ENCODE measurements around the gene HAUS7. TPM values are rescaled to one million over a fixed set of nuclear protein-coding genes. Genes with fewer than 3 reads are reported as not detected.

Gene HAUS7
- total RNA-seq, 1 donor from 2014 or later = 13.1 TPM

DNA sequence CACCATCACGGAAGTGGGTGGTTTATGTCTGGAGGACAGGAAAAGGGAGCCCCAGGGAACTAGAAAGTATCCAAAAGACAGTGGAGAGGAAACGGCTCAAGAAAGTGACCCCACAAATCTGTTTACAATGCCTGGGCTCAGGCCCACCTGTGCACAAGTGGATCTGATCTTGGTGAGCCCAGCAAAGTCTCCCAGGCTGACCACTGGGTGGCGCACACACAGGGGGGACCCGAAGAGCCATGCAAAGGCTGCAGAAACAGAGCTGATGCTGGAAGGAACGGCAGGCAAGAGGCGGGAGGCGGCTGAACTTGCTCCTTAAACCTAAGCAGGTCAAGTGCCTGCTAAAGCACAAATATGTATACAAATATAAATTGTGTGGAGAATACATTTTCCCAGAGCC, 9.6 kb downstream of the HAUS7 start:
- peaks cover 30% of the 10 kb centered on the region for H3K9me3 Mint-ChIP-seq

DNA sequence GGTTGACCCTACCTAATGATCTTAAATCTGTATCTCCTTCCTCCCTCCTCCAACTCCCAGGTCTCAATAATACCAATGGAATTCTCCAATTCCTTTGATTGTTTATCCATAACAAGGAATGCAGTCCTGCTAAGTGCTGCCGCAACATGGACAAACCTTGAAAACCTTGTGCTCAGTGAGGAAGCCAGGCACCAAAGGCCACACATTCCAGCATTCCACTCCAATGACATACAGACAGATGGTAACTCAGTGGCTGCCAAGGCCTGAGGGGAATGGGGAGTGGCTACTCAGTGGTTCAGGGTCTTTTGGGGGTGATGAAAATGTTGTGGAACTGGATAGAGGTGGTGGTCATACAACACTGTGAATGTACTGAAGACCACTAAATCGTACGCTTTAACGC, 10.4 kb downstream of the HAUS7 start:
- Histone ChIP-seq H3K27me3 (no peaks in the 10 kb centered on the region), H3K36me3 (no peaks in the 10 kb centered on the region), H2AFZ (replicated peaks) (no peak overlapping the region), H3K79me2 (ENCODE audit: low read depth) (no peaks in the 10 kb centered on the region), H3F3A (ENCODE audit: low read depth) (no peaks in the 10 kb centered on the region), H3K4me2 (no peak overlapping the region), H3K4me3 (no peak overlapping the region), H3K4me1 (no peaks in the 10 kb centered on the region), H3K9ac (no peak overlapping the region), H4K20me1 (ENCODE audit: low read depth) (no peaks in the 10 kb centered on the region), H3K27ac (no peak overlapping the region), H3K9me3 (ENCODE audit: low read depth) (no peaks in the 10 kb centered on the region)
- no peak for DNase-seq (ENCODE audit: low spot score)
- Mint-ChIP-seq H3K27ac (no peak overlapping the region), H3K27me3 (ENCODE audit: insufficient read depth, low read depth) (no peaks in the 10 kb centered on the region), H3K9me3 (peaks cover 30% of the 10 kb centered on the region), H3K4me3 (no peak overlapping the region), H3K4me1 (no peaks in the 10 kb centered on the region), H3K36me3 (peaks cover 9% of the 10 kb centered on the region)
- TF ChIP-seq, protein P1, sequence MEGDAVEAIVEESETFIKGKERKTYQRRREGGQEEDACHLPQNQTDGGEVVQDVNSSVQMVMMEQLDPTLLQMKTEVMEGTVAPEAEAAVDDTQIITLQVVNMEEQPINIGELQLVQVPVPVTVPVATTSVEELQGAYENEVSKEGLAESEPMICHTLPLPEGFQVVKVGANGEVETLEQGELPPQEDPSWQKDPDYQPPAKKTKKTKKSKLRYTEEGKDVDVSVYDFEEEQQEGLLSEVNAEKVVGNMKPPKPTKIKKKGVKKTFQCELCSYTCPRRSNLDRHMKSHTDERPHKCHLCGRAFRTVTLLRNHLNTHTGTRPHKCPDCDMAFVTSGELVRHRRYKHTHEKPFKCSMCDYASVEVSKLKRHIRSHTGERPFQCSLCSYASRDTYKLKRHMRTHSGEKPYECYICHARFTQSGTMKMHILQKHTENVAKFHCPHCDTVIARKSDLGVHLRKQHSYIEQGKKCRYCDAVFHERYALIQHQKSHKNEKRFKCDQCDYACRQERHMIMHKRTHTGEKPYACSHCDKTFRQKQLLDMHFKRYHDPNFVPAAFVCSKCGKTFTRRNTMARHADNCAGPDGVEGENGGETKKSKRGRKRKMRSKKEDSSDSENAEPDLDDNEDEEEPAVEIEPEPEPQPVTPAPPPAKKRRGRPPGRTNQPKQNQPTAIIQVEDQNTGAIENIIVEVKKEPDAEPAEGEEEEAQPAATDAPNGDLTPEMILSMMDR (IDR thresholded peaks at IDR 0.05) = no peak
- TF ChIP-seq EZH2 (IDR thresholded peaks at IDR 0.05) (no peak), EZH2phosphoT487 (IDR thresholded peaks at IDR 0.05) (no peak)

More for the DNA sequence above, 9.6 kb downstream of the HAUS7 start:
- Mint-ChIP-seq H3K27me3 (ENCODE audit: insufficient read depth, low read depth) (no peaks in the 10 kb centered on the region), H3K4me3 (no peak overlapping the region), H3K4me1 (no peaks in the 10 kb centered on the region), H3K36me3 (peaks cover 9% of the 10 kb centered on the region), H3K27ac (no peak overlapping the region)
- H3K36me3 ChIP-seq = no peaks in the 10 kb centered on the region
- H3K9ac ChIP-seq = no peak overlapping the region
- H3F3A ChIP-seq (ENCODE audit: low read depth) = no peaks in the 10 kb centered on the region
- H3K27me3 ChIP-seq = no peaks in the 10 kb centered on the region
- no peaks in the 10 kb centered on the region for H3K9me3 ChIP-seq (ENCODE audit: low read depth)
- H3K79me2 ChIP-seq (ENCODE audit: low read depth) = no peaks in the 10 kb centered on the region
- no peaks in the 10 kb centered on the region for H4K20me1 ChIP-seq (ENCODE audit: low read depth)
- H2AFZ ChIP-seq (replicated peaks) = no peak overlapping the region
- H3K4me2 ChIP-seq = no peak overlapping the region
- no peaks in the 10 kb centered on the region for H3K4me1 ChIP-seq
- H3K27ac ChIP-seq = no peak overlapping the region
- TF ChIP-seq EZH2phosphoT487 (IDR thresholded peaks at IDR 0.05) (no peak), EZH2 (IDR thresholded peaks at IDR 0.05) (no peak)
- TF ChIP-seq, protein P1 (IDR thresholded peaks at IDR 0.05) = peak; percentile 68
- H3K4me3 ChIP-seq = no peak overlapping the region
- peak; percentile 69 for DNase-seq (ENCODE audit: low spot score)

DNA sequence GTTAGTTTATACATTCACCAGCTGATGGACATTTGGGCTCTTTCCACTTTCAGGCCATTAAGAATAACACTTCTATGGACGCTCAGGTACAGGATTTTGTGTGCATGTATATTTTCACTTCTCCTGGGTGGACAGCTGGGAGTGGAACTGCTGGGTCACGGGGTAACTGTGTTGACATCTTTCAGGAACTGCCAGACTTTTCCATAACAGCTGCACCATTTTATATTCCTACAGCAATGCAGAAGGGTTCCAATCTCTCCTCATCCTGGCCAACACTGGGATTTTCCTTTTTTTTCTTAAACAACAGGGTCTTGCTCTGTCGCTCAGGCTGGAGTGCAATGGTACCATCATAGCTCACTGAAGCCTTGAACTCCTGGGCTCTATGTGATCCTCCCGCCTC, 11.9 kb downstream of the HAUS7 start:
- H3K79me2 ChIP-seq (ENCODE audit: low read depth) = no peaks in the 10 kb centered on the region
- H3K27me3 ChIP-seq = no peaks in the 10 kb centered on the region
- H3K4me1 Mint-ChIP-seq = no peaks in the 10 kb centered on the region
- H3F3A ChIP-seq (ENCODE audit: low read depth) = no peaks in the 10 kb centered on the region
- peaks cover 2% of the 10 kb centered on the region for H3K27me3 Mint-ChIP-seq (ENCODE audit: insufficient read depth, low read depth)
- H3K36me3 Mint-ChIP-seq = peaks cover 8% of the 10 kb centered on the region
- no peak for DNase-seq (ENCODE audit: low spot score)
- no peak overlapping the region for H2AFZ ChIP-seq (replicated peaks)
- H3K9ac ChIP-seq = no peak overlapping the region
- no peaks in the 10 kb centered on the region for H3K4me1 ChIP-seq
- no peak overlapping the region for H3K4me2 ChIP-seq
- no peaks in the 10 kb centered on the region for H3K9me3 ChIP-seq (ENCODE audit: low read depth)
- no peaks in the 10 kb centered on the region for H3K36me3 ChIP-seq
- H3K4me3 ChIP-seq = no peak overlapping the region
- H3K4me3 Mint-ChIP-seq = no peak overlapping the region
- H4K20me1 ChIP-seq (ENCODE audit: low read depth) = no peaks in the 10 kb centered on the region
- no peak overlapping the region for H3K27ac ChIP-seq
- TF ChIP-seq EZH2 (IDR thresholded peaks at IDR 0.05) = no peak
- no peak for TF ChIP-seq EZH2phosphoT487 (IDR thresholded peaks at IDR 0.05)
- no peak overlapping the region for H3K27ac Mint-ChIP-seq
- peaks cover 20% of the 10 kb centered on the region for H3K9me3 Mint-ChIP-seq

DNA sequence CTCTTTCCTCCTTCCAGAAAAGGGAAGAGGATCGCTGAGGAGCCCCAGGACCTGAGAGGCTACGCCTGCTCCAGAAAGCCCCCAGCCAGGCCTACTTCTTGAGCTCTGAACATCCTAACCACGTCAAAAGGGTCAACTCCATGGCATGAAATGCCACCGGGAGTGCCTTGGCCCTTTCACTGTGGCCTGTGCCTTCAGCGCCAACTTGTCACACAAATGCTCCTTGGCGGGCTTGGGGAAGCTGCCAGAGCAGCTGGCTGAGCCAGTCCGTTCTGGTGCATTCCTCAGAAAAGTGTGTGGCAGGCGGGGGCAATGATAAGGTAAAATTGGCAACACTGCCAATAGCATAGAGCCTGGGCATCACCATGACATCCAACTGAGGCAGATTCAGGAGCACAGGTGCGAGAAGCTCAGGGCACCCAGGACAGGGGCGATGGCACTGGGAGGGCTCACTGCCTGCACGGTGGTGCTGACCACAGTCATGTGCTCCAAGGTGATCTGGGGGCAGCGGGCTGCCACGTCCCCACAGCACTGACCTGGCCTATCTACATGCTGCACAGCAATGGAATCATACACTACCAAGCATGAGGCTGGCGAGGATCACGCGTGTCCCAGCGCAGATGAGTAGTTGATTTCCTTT, 12.4 kb downstream of the HAUS7 start:
- no peak overlapping the region for H3K4me2 ChIP-seq
- no peak overlapping the region for H2AFZ ChIP-seq (replicated peaks)
- no peak for DNase-seq (ENCODE audit: low spot score)
- no peaks in the 10 kb centered on the region for H3K36me3 ChIP-seq
- H4K20me1 ChIP-seq (ENCODE audit: low read depth) = no peaks in the 10 kb centered on the region
- no peak overlapping the region for H3K4me3 ChIP-seq
- H3K27me3 ChIP-seq = no peaks in the 10 kb centered on the region
- no peak overlapping the region for H3K27ac ChIP-seq
- H3K9me3 ChIP-seq (ENCODE audit: low read depth) = no peaks in the 10 kb centered on the region
- H3K79me2 ChIP-seq (ENCODE audit: low read depth) = no peaks in the 10 kb centered on the region
- no peaks in the 10 kb centered on the region for H3K4me1 ChIP-seq
- no peak overlapping the region for H3K27ac Mint-ChIP-seq
- no peaks in the 10 kb centered on the region for H3K4me1 Mint-ChIP-seq
- TF ChIP-seq, protein P1 (IDR thresholded peaks at IDR 0.05) = no peak
- TF ChIP-seq EZH2 (IDR thresholded peaks at IDR 0.05) (no peak), EZH2phosphoT487 (IDR thresholded peaks at IDR 0.05) (no peak)
- no peak overlapping the region for H3K4me3 Mint-ChIP-seq
- H3K36me3 Mint-ChIP-seq = peaks cover 8% of the 10 kb centered on the region
- peaks cover 15% of the 10 kb centered on the region for H3K9me3 Mint-ChIP-seq
- no peak overlapping the region for H3K9ac ChIP-seq
- no peaks in the 10 kb centered on the region for H3F3A ChIP-seq (ENCODE audit: low read depth)
- H3K27me3 Mint-ChIP-seq (ENCODE audit: insufficient read depth, low read depth) = peaks cover 2% of the 10 kb centered on the region
